ENCODE measurements around the gene LTB4R2. TPM values are rescaled to one million over a fixed set of nuclear protein-coding genes. Genes with fewer than 3 reads are reported as not detected.
A peak's percentile ranks its signal among the peaks of the same experiment; 100 is the strongest.

LTB4R2 gene
- total and polyA plus RNA-seq, 2 donors (not counting 1 experiment from before 2014, with no cell fraction given): 10.7 to 11.7 TPM

GRCh38 chr14:24278424-24278823 is 31.5 kb upstream of the LTB4R2 start:
- Mint-ChIP-seq H3K27ac (peak overlapping the region; percentile 93), H3K4me1 (peaks cover 76% of the 10 kb centered on the region), H3K9me3 (ENCODE audit: insufficient read depth) (no peaks in the 10 kb centered on the region), H3K27me3 (no peaks in the 10 kb centered on the region), H3K4me3 (peak overlapping the region; percentile 33)
- intact Hi-C loops (cut with micrococcal nuclease): loop anchor here (2.0 to 10.0 kb wide), 2 partner anchors 36 to 134 kb away; partner anchors contain the start of genes EMC9, PSME2, RNF31 and TINF2
- H2AFZ ChIP-seq (ENCODE audit: insufficient read depth, low read depth, low read length, poor library complexity, severe bottlenecking): no peak overlapping the region
- H3K4me1 ChIP-seq (ENCODE audit: control insufficient read depth in 2 of 2, insufficient read depth in 2 of 2, low read length in 2 of 2): peaks cover 50 to 71% of the 10 kb centered on the region in 2 donors
- WGBS (ENCODE audit: insufficient coverage): 100% methylated on average over 5 of the region's 5 CpGs
- H3K27ac ChIP-seq (ENCODE audit: low read length in 2 of 2): peak overlapping the region; percentile 65 to 80
- ATAC-seq (ENCODE audit: low read depth) (no peak), DNase-seq (no peak)
- TF ChIP-seq CTCF (IDR thresholded peaks at IDR 0.05): no peak
- TF ChIP-seq EZH2 (IDR thresholded peaks at IDR 0.05; ENCODE audit: borderline replicate concordance, insufficient read depth, low read depth, low read length, poor library complexity, severe bottlenecking): no peak
- no peaks in the 10 kb centered on the region for H4K20me1 ChIP-seq (ENCODE audit: control insufficient read depth, insufficient read depth, low read length, poor library complexity, severe bottlenecking)
- H3K27me3 ChIP-seq (replicated peaks in 1 of 4; ENCODE audit: control extremely low read depth in 1 of 4, control insufficient read depth in 3 of 4, insufficient read depth in 4 of 4, low read length in 3 of 4): no peaks in the 10 kb centered on the region
- peaks cover 35% of the 10 kb centered on the region for H3K79me2 ChIP-seq (ENCODE audit: control insufficient read depth, insufficient read depth, low read length)
- H3K4me3 ChIP-seq (ENCODE audit: control extremely low read depth in 1 of 5, extremely low read depth in 1 of 5, insufficient read depth in 1 of 5, low read depth in 2 of 5, low read length in 4 of 5): peak overlapping the region in 1 of 5 experiments; percentile 21
- H3K4me2 ChIP-seq (replicated peaks; ENCODE audit: low read depth, low read length, poor library complexity, severe bottlenecking): peak overlapping the region; percentile 50
- H3K9ac ChIP-seq (ENCODE audit: low read length): peak overlapping the region; percentile 16
- CTCF ChIA-PET: interaction anchor here (0.9 to 7.1 kb wide), 6 partner anchors 7 to 36 kb away, joined by 3 to 93 read pairs (median 12); partner anchors contain the start of genes CIDEB, DHRS1, LTB4R2 and NOP9
- no peaks in the 10 kb centered on the region for H3K36me3 ChIP-seq (replicated peaks in 1 of 2; ENCODE audit: control extremely low read depth in 1 of 2, control insufficient read depth in 1 of 2, extremely low read depth in 1 of 2, insufficient read depth in 2 of 2, low read length in 1 of 2)
- peaks cover 0 to 10% (median 0%) of the 10 kb centered on the region in 3 donors for H3K9me3 ChIP-seq (ENCODE audit: control extremely low read depth in 1 of 3, control insufficient read depth in 2 of 3, insufficient read depth in 1 of 3, low read length in 2 of 3)
- POLR2A ChIA-PET: interaction anchor here (1.5 kb wide), 1 partner anchor 36 kb away, joined by 3 read pairs; the partner anchor contains the start of gene TINF2

Measured in B cell (primary cell).